Measurements from ENCODE around the gene SEPTIN6. TPM values are rescaled to one million over a fixed set of nuclear protein-coding genes. Genes with fewer than 3 reads are reported as not detected.

Gene SEPTIN6
- total and polyA plus RNA-seq, 2 of the 4 experiments (the other 2 are of a cell fraction): 16.2 to 19.0 TPM

GRCh38 chrX:119728487-119728886 is 35.5 kb upstream of the SEPTIN6 start:
- Histone ChIP-seq H3K9me1 (ENCODE audit: insufficient read depth, low read length) (no peaks in the 10 kb centered on the region), H3K4me2 (ENCODE audit: low read depth, low read length) (no peak overlapping the region), H2BK20ac (ENCODE audit: low read depth, low read length) (no peak overlapping the region), H2BK5ac (ENCODE audit: low read depth, low read length, poor library complexity, severe bottlenecking) (no peak overlapping the region), H4K8ac (ENCODE audit: low read depth in 2 of 2, low read length in 2 of 2) (no peak overlapping the region), H3K18ac (ENCODE audit: low read depth, low read length) (no peak overlapping the region), H3K36me3 (ENCODE audit: control insufficient read depth, insufficient read depth, low read length) (no peaks in the 10 kb centered on the region), H3K4ac (ENCODE audit: low read depth, low read length) (no peak overlapping the region), H2AFZ (replicated peaks; ENCODE audit: low read length, poor library complexity) (no peak overlapping the region), H2AK5ac (ENCODE audit: low read depth, low read length) (no peak overlapping the region), H3K9ac (ENCODE audit: low read depth, low read length) (no peak overlapping the region), H2BK15ac (ENCODE audit: low read depth, low read length) (no peak overlapping the region), H2AK9ac (replicated peaks; ENCODE audit: low read depth, low read length, poor library complexity) (no peak overlapping the region), H3K14ac (replicated peaks; ENCODE audit: low read depth, low read length) (no peak overlapping the region), H3K56ac (ENCODE audit: extremely low read depth, insufficient read depth, low read length) (no peak overlapping the region), H4K5ac (ENCODE audit: low read depth, low read length) (no peak overlapping the region), H3K79me1 (ENCODE audit: low read depth in 1 of 2, low read length in 2 of 2) (no peaks in the 10 kb centered on the region), H3K4me3 (ENCODE audit: insufficient read depth, low read depth, low read length) (no peak overlapping the region), H3K9me3 (ENCODE audit: control insufficient read depth, insufficient read depth, low read length) (no peaks in the 10 kb centered on the region), H3K23ac (ENCODE audit: low read depth, low read length) (no peak overlapping the region), H4K91ac (ENCODE audit: insufficient read depth, low read depth, low read length) (no peak overlapping the region), H4K20me1 (ENCODE audit: insufficient read depth, low read length) (no peaks in the 10 kb centered on the region), H3K27ac (ENCODE audit: insufficient read depth, low read length) (no peak overlapping the region), H2BK120ac (ENCODE audit: low read depth, low read length) (no peak overlapping the region), H3K27me3 (ENCODE audit: control insufficient read depth, insufficient read depth, low read length) (no peaks in the 10 kb centered on the region; the same call in 1 of the 2 replicates), H3K4me1 (ENCODE audit: control insufficient read depth, insufficient read depth, low read length) (no peaks in the 10 kb centered on the region)
- no CpG with 5 or more reads among the region's 5 CpGs for WGBS, 2 experiments (ENCODE audit: extremely low coverage in 2 of 2, insufficient read length in 1 of 2)
- TF ChIP-seq RFX5 (IDR thresholded peaks at IDR 0.05; ENCODE audit: low read depth, low read length) (no peak), MXI1 (IDR thresholded peaks at IDR 0.05; ENCODE audit: borderline replicate concordance, low read depth, low read length) (no peak), USF2 (IDR thresholded peaks at IDR 0.05; ENCODE audit: low read depth, low read length) (no peak), RCOR1 (IDR thresholded peaks at IDR 0.05; ENCODE audit: insufficient replicate concordance, low read length) (no peak), ELK1 (IDR thresholded peaks at IDR 0.05; ENCODE audit: borderline replicate concordance, low read depth, low read length) (no peak), CEBPB (IDR thresholded peaks at IDR 0.05; ENCODE audit: low read depth, low read length) (no peak), POLR2A (IDR thresholded peaks at IDR 0.05; ENCODE audit: low read depth, low read length) (no peak), RAD21 (IDR thresholded peaks at IDR 0.05; ENCODE audit: low read length) (no peak), SMC3 (IDR thresholded peaks at IDR 0.05; ENCODE audit: low read depth, low read length) (no peak)
- TF ChIP-seq, protein P1, sequence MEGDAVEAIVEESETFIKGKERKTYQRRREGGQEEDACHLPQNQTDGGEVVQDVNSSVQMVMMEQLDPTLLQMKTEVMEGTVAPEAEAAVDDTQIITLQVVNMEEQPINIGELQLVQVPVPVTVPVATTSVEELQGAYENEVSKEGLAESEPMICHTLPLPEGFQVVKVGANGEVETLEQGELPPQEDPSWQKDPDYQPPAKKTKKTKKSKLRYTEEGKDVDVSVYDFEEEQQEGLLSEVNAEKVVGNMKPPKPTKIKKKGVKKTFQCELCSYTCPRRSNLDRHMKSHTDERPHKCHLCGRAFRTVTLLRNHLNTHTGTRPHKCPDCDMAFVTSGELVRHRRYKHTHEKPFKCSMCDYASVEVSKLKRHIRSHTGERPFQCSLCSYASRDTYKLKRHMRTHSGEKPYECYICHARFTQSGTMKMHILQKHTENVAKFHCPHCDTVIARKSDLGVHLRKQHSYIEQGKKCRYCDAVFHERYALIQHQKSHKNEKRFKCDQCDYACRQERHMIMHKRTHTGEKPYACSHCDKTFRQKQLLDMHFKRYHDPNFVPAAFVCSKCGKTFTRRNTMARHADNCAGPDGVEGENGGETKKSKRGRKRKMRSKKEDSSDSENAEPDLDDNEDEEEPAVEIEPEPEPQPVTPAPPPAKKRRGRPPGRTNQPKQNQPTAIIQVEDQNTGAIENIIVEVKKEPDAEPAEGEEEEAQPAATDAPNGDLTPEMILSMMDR (conservative IDR thresholded peaks at IDR 0.05; ENCODE audit: low read depth, low read length): no peak
- DNase-seq: no peak
- ChIA-PET CTCF (interaction anchor here (0.7 to 1.7 kb wide), 6 partner anchors 21 to 216 kb away, joined by 3 to 5 read pairs (median 3); no protein-coding TSS in a partner anchor), POLR2A (ENCODE audit: unreplicated experiment) (no interaction called here)
- BruUV-seq (replicated peaks): no TSS peak
- dilution Hi-C loops (cut with HindIII; ENCODE audit: low sequenced_read_pairs, unreplicated experiment) (no loop called here), in situ Hi-C loops (cut with MboI; ENCODE audit: low sequenced_read_pairs) (loop anchor here (25.0 kb wide), 1 partner anchor 216 kb away; no protein-coding TSS in a partner anchor), intact Hi-C loops (cut with micrococcal nuclease) (loop anchor here (2.0 kb wide), 1 partner anchor 50 kb away; no protein-coding TSS in a partner anchor)
- ATAC-seq (ENCODE audit: low read depth): no peak

Data from IMR-90 (cell line).